ENCODE results near the gene GATA2. TPM values are rescaled to one million over a fixed set of nuclear protein-coding genes. Genes with fewer than 3 reads are reported as not detected.

Gene GATA2
- polyA plus RNA-seq, 1 experiment: 4.8 TPM

GRCh38 chr3:128430301-128430700 is 62.7 kb downstream of the GATA2 start:
- DNase-seq (ENCODE audit: low read depth, low spot score): no peak
- Histone ChIP-seq H3K27me3 (ENCODE audit: control insufficient read depth, insufficient read depth, low read length) (peaks cover 39% of the 10 kb centered on the region), H3K4me3 (ENCODE audit: low read depth, low read length) (no peak overlapping the region), H3K9me3 (ENCODE audit: control insufficient read depth, insufficient read depth, low read length) (no peaks in the 10 kb centered on the region; the same call in 1 of the 2 replicates), H3K27ac (ENCODE audit: low read depth, low read length) (no peak overlapping the region)
- ChIA-PET POLR2A (no interaction called here), CTCF (interaction anchor here (0.6 to 1.5 kb wide), 3 partner anchors 67 to 204 kb away, joined by 3 to 10 read pairs (median 4); no protein-coding TSS in a partner anchor)
- TF ChIP-seq CTCF (IDR thresholded peaks at IDR 0.05; ENCODE audit: low read depth, low read length): no peak

GRCh38 chr3:128429751-128430150 is 63.2 kb downstream of the GATA2 start:
- TF ChIP-seq CTCF (IDR thresholded peaks at IDR 0.05; ENCODE audit: low read depth, low read length): no peak
- ChIA-PET POLR2A (no interaction called here), CTCF (interaction anchor here (0.6 to 1.5 kb wide), 3 partner anchors 68 to 203 kb away, joined by 3 to 10 read pairs (median 4); no protein-coding TSS in a partner anchor)
- Histone ChIP-seq H3K27ac (ENCODE audit: low read depth, low read length) (no peak overlapping the region), H3K4me3 (ENCODE audit: low read depth, low read length) (no peak overlapping the region), H3K9me3 (ENCODE audit: control insufficient read depth, insufficient read depth, low read length) (no peaks in the 10 kb centered on the region; the same call in 1 of the 2 replicates), H3K27me3 (ENCODE audit: control insufficient read depth, insufficient read depth, low read length) (peaks cover 39% of the 10 kb centered on the region)
- no peak for DNase-seq (ENCODE audit: low read depth, low spot score)

Other genes starting within 250 kb of the GATA2 start
- gene DNAJB8, start 26.3 kb downstream of the GATA2 start, polyA plus RNA-seq (2011; rRNA removed): not detected in 2 replicates
- 403 and 458 TPM in 2 replicates for gene RPN1, start 157.6 kb upstream of the GATA2 start, polyA plus RNA-seq (2011; rRNA removed)
- gene RAB7A, start 233.0 kb upstream of the GATA2 start, polyA plus RNA-seq (2011; rRNA removed): 261 and 266 TPM in 2 replicates